GM19351 (cell line): ENCODE measurements around the gene C9orf57.
"Not testable (repeated sequence)": the region's sequence is repeated elsewhere in the genome, so short reads cannot be mapped to it uniquely, and the experiment has no call there.

Source experiments
- ATAC-seq: cut with Tn5 transposase; IDR thresholded peaks from one replicate; pipeline ENCODE4 v1.9.1; 2021; ENCODE audit warnings: mild to moderate bottlenecking, moderate library complexity; ENCODE audit not compliant: unreplicated experiment

C9orf57 gene

GRCh38 chr9:72025906-72026305 is 34.5 kb downstream of the C9orf57 start:
- no peak for ATAC-seq

- ATAC-seq = no peak
Measured at GRCh38 chr9:72023596-72023995, 36.8 kb downstream of the C9orf57 start.

- no peak for ATAC-seq
Measured at GRCh38 chr9:72022841-72023240, 37.6 kb downstream of the C9orf57 start.

- no peak for ATAC-seq
Measured at GRCh38 chr9:72013292-72013760, 47.1 kb downstream of the C9orf57 start.

- ATAC-seq = no peak
Measured at GRCh38 chr9:72012646-72013045, 47.8 kb downstream of the C9orf57 start.

GRCh38 chr9:72007726-72008125 is 52.7 kb downstream of the C9orf57 start:
- not testable (repeated sequence) for ATAC-seq

- ATAC-seq = no peak
Measured at GRCh38 chr9:72006501-72006900, 53.9 kb downstream of the C9orf57 start.

- no peak for ATAC-seq
Measured at GRCh38 chr9:72005451-72005850, 55.0 kb downstream of the C9orf57 start.
